Natural killer cell (primary cell): ENCODE measurements around the gene KLHL13. TPM values are rescaled to one million over a fixed set of nuclear protein-coding genes. Genes with fewer than 3 reads are reported as not detected.
"Not testable (repeated sequence)": the region's sequence is repeated elsewhere in the genome, so short reads cannot be mapped to it uniquely, and the experiment has no call there.

Experiments
- ATAC-seq, 3 donors: fragments of 150-1000 bp in 2 of 3; fragments of 200-7000 bp in 1 of 3; cut with Tn5 transposase; 1 replicate in 1 of 3; 2 replicates in 2 of 3; pipeline ENCODE4 v1.10.0; 2021; ENCODE audit warnings: mild to moderate bottlenecking in 2 of 3, moderate library complexity in 2 of 3
- DNase-seq, 2 donors: peaks; one replicate each; pipeline versions ENCODE4 v3.0.0 to v3.0.0-alpha.2; 2013 to 2021; ENCODE audit warnings: mixed read lengths in 1 of 2
- H3K27ac ChIP-seq: one replicate; pipeline ENCODE4 v1.5.1; 2013; ENCODE audit warnings: mild to moderate bottlenecking, low read length
- H3K27me3 ChIP-seq: one replicate; pipeline ENCODE4 v1.6.1; 2013; ENCODE audit warnings: low read length; ENCODE audit not compliant: control insufficient read depth, insufficient read depth
- H3K36me3 ChIP-seq: one replicate; pipeline ENCODE4 v1.6.1; 2013; ENCODE audit warnings: low read length; ENCODE audit not compliant: control insufficient read depth, insufficient read depth
- H3K4me1 ChIP-seq: one replicate; pipeline ENCODE4 v1.6.1; 2013; ENCODE audit warnings: low read length; ENCODE audit not compliant: control insufficient read depth, insufficient read depth
- H3K4me3 ChIP-seq: one replicate; pipeline ENCODE4 v1.5.1; 2013; ENCODE audit warnings: low read length
- H3K9me3 ChIP-seq: one replicate; pipeline ENCODE4 v1.6.1; 2013; ENCODE audit warnings: low read length; ENCODE audit not compliant: control insufficient read depth, insufficient read depth
- H3K27ac Mint-ChIP-seq, 2 donors: one replicate each; pipeline ENCODE4 v1.8.0; 2022; ENCODE audit warnings: mild to moderate bottlenecking in 2 of 2, mixed read lengths in 2 of 2, moderate library complexity in 1 of 2
- H3K27me3 Mint-ChIP-seq, 2 donors: one replicate each; pipeline ENCODE4 v1.8.0; 2022; ENCODE audit warnings: low read depth in 2 of 2, mixed read lengths in 2 of 2
- H3K36me3 Mint-ChIP-seq: one replicate; pipeline ENCODE4 v1.8.0; 2022; ENCODE audit warnings: mixed read lengths
- H3K4me1 Mint-ChIP-seq, 2 donors: one replicate each; pipeline ENCODE4 v1.8.0; 2022; ENCODE audit warnings: mixed read lengths in 2 of 2
- H3K4me3 Mint-ChIP-seq: one replicate; pipeline ENCODE4 v1.8.0; 2022; ENCODE audit warnings: mild to moderate bottlenecking, moderate library complexity, mixed read lengths
- H3K9me3 Mint-ChIP-seq, 2 donors: one replicate each; pipeline ENCODE4 v1.8.0; 2022; ENCODE audit warnings: mixed read lengths in 2 of 2
- WGBS: methylation state at CpG from one replicate; pipeline ENCODE4 v1.1.7; 2013; ENCODE audit warnings: missing lambda C conversion rate; ENCODE audit not compliant: insufficient coverage; 5-methylcytosine and 5-hydroxymethylcytosine counted together
- intact Hi-C: fragments of 100-400 bp; cut with micrococcal nuclease; formaldehyde crosslinking; loops from one replicate; pipeline ENCODE4 v1.14.2; 2022
- total RNA-seq, 4 donors: library from RNA; stranded (reverse); fragments of 120-200 nt in 1 of 4; gene quantifications; one replicate each; pipeline versions ENCODE4 v1.2.3 to v1.2.4, GENCODE V29; 2013 to 2022
- TF ChIP-seq, protein P1 (sequence below): fragments of 200-600 bp; IDR thresholded peaks from one replicate; pipeline ENCODE4 v1.8.0; 2022; ENCODE audit warnings: antibody characterized with exemption

KLHL13 gene
- total RNA-seq, 3 donors from 2014 or later (not counting 1 experiment from before 2014, with no cell fraction given): 0.11 to 0.73 (median 0.16) TPM

DNA sequence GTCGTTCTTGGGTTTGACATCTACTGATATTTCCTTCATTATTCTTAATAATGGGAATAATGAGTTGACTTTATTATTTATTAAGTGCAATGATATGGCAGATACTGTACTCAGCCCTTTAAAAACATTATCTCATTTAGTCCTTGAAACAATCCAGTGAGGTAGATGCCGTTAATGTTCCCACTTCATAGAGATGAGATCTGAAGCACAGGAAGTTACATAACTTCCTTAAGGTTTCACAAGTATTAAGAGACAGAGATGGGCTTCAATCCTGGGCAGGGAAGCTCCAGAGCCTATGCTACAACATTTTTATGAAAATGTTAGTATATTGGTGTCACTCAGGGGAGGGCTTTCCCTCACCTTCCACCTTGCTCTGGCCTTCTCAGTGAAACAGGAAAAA, 9.7 kb upstream of the KLHL13 start:
- DNase-seq (no peak), ATAC-seq (no peak)
- Histone ChIP-seq H3K4me1 (no peaks in the 10 kb centered on the region), H3K27me3 (no peaks in the 10 kb centered on the region), H3K36me3 (no peaks in the 10 kb centered on the region), H3K9me3 (no peaks in the 10 kb centered on the region), H3K27ac (no peak overlapping the region), H3K4me3 (no peak overlapping the region)
- Mint-ChIP-seq H3K27ac (no peak overlapping the region), H3K4me3 (no peak overlapping the region), H3K4me1 (no peaks in the 10 kb centered on the region), H3K27me3 (peaks cover 0 to 6% of the 10 kb centered on the region in 2 donors), H3K36me3 (no peaks in the 10 kb centered on the region), H3K9me3 (no peaks in the 10 kb centered on the region)
- no CpG with 5 or more reads among the region's 2 CpGs for WGBS
- TF ChIP-seq, protein P1, sequence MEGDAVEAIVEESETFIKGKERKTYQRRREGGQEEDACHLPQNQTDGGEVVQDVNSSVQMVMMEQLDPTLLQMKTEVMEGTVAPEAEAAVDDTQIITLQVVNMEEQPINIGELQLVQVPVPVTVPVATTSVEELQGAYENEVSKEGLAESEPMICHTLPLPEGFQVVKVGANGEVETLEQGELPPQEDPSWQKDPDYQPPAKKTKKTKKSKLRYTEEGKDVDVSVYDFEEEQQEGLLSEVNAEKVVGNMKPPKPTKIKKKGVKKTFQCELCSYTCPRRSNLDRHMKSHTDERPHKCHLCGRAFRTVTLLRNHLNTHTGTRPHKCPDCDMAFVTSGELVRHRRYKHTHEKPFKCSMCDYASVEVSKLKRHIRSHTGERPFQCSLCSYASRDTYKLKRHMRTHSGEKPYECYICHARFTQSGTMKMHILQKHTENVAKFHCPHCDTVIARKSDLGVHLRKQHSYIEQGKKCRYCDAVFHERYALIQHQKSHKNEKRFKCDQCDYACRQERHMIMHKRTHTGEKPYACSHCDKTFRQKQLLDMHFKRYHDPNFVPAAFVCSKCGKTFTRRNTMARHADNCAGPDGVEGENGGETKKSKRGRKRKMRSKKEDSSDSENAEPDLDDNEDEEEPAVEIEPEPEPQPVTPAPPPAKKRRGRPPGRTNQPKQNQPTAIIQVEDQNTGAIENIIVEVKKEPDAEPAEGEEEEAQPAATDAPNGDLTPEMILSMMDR: no peak
- intact Hi-C loops: no loop called here

DNA sequence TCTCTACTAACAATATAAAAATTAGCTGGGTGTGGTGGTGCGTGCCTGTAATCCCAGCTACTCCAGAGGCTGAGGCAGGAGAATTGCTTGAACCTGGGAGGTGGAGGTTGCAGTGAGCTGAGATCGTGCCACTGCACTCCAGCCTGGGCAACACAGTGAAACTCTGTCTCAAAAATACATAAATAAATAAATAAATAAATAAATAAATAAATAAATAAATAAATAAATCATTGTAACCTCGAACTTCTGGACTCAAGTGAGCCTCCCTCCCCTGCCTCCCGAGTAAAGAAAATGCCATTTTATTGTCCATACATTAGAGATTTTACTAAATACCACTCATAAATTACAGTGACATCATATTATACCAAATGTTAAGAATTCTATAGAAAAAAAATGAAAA, 7.6 kb upstream of the KLHL13 start:
- H3K4me1 ChIP-seq, H3K4me1 Mint-ChIP-seq, H3K9me3 Mint-ChIP-seq, H3K4me3 Mint-ChIP-seq, H3K27me3 ChIP-seq, H3K4me3 ChIP-seq, H3K27ac ChIP-seq, H3K27ac Mint-ChIP-seq, DNase-seq, H3K9me3 ChIP-seq, ATAC-seq, H3K36me3 Mint-ChIP-seq, H3K36me3 ChIP-seq, intact Hi-C loops: not testable (repeated sequence)
- peaks cover 3 to 12% of the 10 kb centered on the region in 2 donors for H3K27me3 Mint-ChIP-seq
- WGBS: 100% methylated on average over 1 of the region's 4 CpGs

DNA sequence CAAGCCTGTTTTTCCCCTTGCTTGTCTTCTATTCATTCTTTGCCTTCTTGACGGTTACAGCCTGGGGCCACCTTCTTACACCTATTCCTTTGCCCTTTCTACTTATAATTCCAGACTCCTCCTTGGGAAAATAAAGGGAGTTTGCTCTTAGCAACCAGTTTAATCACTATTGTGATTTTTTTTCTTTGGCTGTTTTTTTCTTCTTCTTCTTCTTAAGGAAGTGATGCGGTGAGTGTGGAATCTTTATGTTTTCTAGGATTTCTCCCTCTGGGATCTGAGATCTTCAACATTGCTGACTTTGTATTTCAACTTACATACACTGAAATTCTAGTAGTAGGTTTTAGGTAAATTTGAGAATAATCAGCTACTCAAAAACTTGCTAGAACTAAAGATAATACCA, 1.1 kb upstream of the KLHL13 start:
- H3K36me3 ChIP-seq: no peaks in the 10 kb centered on the region
- no peaks in the 10 kb centered on the region for H3K9me3 Mint-ChIP-seq
- no peak for ATAC-seq
- 67% methylated on average over 1 of the region's 2 CpGs for WGBS
- peaks cover 16 to 42% of the 10 kb centered on the region in 2 donors for H3K27me3 Mint-ChIP-seq
- H3K4me1 Mint-ChIP-seq: peaks cover 12 to 13% of the 10 kb centered on the region in 2 donors
- H3K27me3 ChIP-seq: no peaks in the 10 kb centered on the region
- H3K27ac ChIP-seq: no peak overlapping the region
- no peak for DNase-seq
- H3K36me3 Mint-ChIP-seq: no peaks in the 10 kb centered on the region
- TF ChIP-seq, protein P1: no peak
- H3K4me1 ChIP-seq: peaks cover 3% of the 10 kb centered on the region
- H3K9me3 ChIP-seq: no peaks in the 10 kb centered on the region
- intact Hi-C loops: no loop called here
- H3K27ac Mint-ChIP-seq: peak overlapping the region in 1 of 2 donors; percentile 34
- no peak overlapping the region for H3K4me3 ChIP-seq
- peak overlapping the region; percentile 53 for H3K4me3 Mint-ChIP-seq

DNA sequence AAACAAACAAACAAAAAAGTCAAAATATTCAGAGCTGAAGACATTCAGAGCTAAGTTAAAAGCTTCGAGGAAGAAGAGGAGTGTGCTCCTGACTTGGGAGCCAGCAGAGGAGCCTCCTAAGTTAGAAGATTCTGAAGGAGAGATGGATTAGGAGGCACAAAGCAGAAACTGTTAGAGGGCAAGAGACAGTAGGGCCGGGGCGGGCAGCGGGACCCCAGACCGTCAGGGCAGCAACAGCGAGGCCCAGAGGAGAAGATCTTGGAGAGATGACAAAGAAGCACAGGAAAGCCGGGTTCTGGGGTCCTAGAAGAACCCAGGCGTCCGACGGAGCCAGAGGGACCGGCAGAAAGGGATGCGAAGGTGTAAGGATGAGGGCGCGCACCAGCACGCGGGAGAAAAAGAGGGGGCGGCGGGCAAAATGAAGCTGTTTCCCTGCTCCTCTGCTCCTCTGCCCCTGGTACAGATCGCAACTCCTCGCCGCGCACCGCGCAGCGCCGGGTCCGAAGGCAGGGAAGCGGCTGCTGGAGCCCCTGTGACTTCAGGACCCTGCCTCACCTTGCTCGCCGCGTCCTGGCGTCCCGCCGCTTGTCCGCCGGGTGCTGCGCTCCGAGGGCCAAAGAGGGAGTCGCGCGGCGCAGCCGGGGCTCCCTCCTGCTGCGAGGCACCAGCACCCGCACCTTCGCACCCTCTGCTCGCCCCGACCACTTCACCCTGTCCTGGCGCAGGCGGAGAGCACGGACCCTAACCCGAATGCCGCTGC, 477 bp downstream of the KLHL13 start:
- Histone ChIP-seq H3K27ac (no peak overlapping the region), H3K9me3 (no peaks in the 10 kb centered on the region), H3K36me3 (no peaks in the 10 kb centered on the region), H3K4me1 (peaks cover 3% of the 10 kb centered on the region), H3K4me3 (peak overlapping the region; percentile 32), H3K27me3 (no peaks in the 10 kb centered on the region)
- WGBS: 3% methylated on average over 53 of the region's 53 CpGs
- no peaks in the 10 kb centered on the region for H3K36me3 Mint-ChIP-seq
- DNase-seq (no peak), ATAC-seq (peak in 2 of 3 donors; percentile 35 to 59)
- H3K27ac Mint-ChIP-seq: peak overlapping the region in 1 of 2 donors; percentile 52
- TF ChIP-seq, protein P1: no peak
- H3K9me3 Mint-ChIP-seq: no peaks in the 10 kb centered on the region
- peak overlapping the region; percentile 73 for H3K4me3 Mint-ChIP-seq
- intact Hi-C loops: no loop called here
- peaks cover 12 to 13% of the 10 kb centered on the region in 2 donors for H3K4me1 Mint-ChIP-seq
- H3K27me3 Mint-ChIP-seq: peaks cover 14 to 34% of the 10 kb centered on the region in 2 donors
